Fibroblast of skin of back (primary cell): ENCODE results near the gene TNFSF13. TPM values are rescaled to one million over a fixed set of nuclear protein-coding genes. Genes with fewer than 3 reads are reported as not detected.

Source experiments
- DNase-seq: peaks from one replicate; pipeline ENCODE4 v3.0.0-alpha.2; 2013
- polyA plus RNA-seq, 2 experiments: library from polyadenylated mRNA; unstranded; fragments of 120-200 nt; gene quantifications; one replicate each; pipeline ENCODE4 v1.2.1, GENCODE V29; 2013; ENCODE audit not compliant: insufficient read length in 2 of 2

The TNFSF13 gene, protein sequence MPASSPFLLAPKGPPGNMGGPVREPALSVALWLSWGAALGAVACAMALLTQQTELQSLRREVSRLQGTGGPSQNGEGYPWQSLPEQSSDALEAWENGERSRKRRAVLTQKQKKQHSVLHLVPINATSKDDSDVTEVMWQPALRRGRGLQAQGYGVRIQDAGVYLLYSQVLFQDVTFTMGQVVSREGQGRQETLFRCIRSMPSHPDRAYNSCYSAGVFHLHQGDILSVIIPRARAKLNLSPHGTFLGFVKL
- 1.0 TPM for polyA plus RNA-seq (2013, experiment 1 of 2; ENCODE audit: insufficient read length)
- 2.0 TPM for polyA plus RNA-seq (2013, experiment 2 of 2; ENCODE audit: insufficient read length)

DNA sequence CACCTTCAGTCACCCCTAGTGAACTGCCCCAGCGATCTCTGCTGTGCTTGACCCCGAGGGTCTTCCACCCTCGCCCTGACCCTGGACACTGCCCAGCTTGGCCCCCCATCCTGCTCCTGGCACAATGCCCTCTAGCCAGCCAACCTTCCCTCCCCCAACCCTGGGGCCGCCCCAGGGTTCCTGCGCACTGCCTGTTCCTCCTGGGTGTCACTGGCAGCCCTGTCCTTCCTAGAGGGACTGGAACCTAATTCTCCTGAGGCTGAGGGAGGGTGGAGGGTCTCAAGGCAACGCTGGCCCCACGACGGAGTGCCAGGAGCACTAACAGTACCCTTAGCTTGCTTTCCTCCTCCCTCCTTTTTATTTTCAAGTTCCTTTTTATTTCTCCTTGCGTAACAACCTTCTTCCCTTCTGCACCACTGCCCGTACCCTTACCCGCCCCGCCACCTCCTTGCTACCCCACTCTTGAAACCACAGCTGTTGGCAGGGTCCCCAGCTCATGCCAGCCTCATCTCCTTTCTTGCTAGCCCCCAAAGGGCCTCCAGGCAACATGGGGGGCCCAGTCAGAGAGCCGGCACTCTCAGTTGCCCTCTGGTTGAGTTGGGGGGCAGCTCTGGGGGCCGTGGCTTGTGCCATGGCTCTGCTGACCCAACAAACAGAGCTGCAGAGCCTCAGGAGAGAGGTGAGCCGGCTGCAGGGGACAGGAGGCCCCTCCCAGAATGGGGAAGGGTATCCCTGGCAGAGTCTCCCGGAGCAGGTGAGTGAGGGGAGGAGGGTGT, at the start of gene TNFSF13:
Gene TNFSF13, plus strand, starts transcription at position 207 of the 776 bp plus-strand sequence. Its CDS starts 290 bp downstream, at position 497.
- no peak for DNase-seq

DNA sequence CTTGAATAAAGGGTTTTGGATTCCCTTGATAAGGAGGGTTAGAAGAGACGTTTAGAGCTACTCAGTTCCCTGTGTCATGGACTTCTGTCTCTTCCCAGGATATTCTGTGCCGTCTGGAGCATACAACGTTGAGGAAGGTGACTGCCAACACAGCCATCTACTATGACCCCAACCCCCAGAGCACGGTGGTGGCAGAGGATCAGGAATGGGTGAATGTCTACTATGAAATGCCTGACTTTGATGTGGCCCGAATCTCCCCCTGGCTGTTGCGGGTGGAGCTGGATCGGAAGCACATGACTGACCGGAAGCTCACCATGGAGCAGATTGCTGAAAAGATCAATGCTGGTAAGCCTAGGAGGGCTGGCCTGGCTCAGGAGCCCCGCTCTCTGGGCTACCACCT, 49.7 kb upstream of the TNFSF13 start:
- no peak for DNase-seq

DNA sequence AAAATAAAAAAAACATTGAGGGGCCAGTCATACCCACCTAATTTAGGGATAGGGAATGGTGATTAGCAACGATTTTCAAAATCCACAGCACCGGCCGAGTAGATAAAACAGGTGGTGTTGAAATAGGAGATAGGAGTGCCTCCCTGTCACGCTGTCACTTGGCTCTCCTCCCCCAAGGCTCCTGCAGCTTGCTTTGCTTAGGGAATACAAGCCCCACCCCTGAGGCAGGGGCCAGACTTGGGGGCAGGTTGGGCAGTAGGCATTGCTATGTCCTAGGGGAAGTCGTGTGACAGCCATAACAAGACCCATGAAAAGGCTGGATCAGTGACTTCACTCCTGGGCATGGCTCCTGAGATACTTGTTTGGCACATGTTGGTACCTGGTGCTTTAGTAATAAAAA, 48.6 kb upstream of the TNFSF13 start:
- DNase-seq, result no peak

DNA sequence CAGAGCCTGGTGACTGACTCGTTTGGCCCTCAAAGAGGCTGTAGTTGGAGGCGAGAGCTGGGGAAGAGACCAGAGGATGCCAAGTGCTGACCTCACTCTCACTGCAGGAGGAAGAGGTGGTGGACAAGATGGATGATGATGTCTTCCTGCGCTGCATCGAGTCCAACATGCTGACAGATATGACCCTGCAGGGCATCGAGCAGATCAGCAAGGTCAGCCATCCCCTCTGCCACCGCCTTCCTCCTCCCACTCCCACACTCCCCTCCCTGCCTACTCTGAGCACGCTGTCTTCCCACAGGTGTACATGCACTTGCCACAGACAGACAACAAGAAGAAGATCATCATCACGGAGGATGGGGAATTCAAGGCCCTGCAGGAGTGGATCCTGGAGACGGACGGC, 47.4 kb upstream of the TNFSF13 start:
- DNase-seq, result no peak

DNA sequence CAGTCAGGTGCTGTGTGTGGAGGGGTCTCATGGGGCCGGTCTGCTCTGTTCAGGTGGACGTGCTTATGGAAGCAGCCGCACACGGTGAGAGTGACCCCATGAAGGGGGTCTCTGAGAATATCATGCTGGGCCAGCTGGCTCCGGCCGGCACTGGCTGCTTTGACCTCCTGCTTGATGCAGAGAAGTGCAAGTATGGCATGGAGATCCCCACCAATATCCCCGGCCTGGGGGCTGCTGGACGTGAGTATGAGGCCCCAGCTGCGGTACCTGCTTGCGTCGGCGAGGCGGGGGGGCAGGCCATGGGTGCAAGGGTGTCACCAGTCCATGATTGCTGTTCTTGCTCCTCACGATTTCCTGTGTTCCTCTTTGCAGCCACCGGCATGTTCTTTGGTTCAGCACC, 46.4 kb upstream of the TNFSF13 start:
- no peak for DNase-seq

DNA sequence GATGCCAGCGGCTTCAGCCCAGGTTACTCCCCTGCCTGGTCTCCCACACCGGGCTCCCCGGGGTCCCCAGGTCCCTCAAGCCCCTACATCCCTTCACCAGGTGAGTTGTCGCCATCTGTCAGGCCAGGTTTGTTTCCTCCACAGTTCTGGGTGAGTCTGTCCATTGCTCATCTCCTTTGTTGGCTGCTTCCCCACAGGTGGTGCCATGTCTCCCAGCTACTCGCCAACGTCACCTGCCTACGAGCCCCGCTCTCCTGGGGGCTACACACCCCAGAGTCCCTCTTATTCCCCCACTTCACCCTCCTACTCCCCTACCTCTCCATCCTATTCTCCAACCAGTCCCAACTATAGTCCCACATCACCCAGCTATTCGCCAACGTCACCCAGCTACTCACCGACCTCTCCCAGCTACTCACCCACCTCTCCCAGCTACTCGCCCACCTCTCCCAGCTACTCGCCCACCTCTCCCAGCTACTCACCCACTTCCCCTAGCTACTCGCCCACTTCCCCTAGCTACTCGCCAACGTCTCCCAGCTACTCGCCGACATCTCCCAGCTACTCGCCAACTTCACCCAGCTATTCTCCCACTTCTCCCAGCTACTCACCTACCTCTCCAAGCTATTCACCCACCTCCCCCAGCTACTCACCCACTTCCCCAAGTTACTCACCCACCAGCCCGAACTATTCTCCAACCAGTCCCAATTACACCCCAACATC, 45.6 kb upstream of the TNFSF13 start:
- DNase-seq, result no peak

DNA sequence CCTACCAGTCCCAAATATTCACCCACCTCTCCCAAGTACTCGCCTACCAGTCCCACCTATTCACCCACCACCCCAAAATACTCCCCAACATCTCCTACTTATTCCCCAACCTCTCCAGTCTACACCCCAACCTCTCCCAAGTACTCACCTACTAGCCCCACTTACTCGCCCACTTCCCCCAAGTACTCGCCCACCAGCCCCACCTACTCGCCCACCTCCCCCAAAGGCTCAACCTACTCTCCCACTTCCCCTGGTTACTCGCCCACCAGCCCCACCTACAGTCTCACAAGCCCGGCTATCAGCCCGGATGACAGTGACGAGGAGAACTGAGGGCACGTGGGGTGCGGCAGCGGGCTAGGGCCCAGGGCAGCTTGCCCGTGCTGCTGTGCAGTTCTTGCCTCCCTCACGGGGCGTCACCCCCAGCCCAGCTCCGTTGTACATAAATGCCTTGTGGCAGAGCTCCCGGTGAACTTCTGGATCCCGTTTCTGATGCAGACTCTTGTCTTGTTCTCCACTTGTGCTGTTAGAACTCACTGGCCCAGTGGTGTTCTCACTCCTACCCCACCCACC, 44.6 kb upstream of the TNFSF13 start:
- no peak for DNase-seq

DNA sequence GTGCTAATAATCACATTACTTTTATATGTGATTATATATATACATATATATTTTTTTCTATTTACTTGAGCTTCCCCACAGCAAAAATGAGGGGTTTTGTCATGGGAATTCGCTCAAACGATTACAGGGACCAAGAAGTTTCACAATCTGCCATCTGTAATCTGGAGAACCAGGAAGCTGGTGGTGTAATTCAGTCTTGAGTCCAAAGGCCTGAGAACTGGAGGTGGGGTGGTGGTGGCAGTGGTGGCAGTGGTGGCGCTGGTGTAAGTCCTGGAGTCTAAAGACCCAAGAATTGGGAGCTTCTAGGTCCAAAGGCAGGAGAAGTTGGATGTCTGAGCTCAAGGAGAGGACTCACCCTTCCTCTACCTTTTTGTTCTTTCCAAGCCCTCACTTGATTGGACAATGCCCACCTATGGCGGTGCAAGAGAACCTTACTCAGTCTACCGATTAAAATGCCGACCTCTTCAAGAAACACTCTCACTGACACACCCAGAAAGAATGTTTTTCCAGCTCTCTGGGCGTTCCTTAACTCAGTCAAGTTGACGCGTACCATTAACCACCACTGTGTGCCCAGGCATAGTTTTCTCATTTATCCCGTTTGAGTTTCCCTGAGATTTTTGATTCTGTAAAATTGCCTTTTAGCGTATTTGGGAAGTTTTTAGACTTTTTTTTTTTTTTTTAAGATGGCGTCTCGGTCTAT, 42.5 kb upstream of the TNFSF13 start:
- DNase-seq, result peak; percentile 26

DNA sequence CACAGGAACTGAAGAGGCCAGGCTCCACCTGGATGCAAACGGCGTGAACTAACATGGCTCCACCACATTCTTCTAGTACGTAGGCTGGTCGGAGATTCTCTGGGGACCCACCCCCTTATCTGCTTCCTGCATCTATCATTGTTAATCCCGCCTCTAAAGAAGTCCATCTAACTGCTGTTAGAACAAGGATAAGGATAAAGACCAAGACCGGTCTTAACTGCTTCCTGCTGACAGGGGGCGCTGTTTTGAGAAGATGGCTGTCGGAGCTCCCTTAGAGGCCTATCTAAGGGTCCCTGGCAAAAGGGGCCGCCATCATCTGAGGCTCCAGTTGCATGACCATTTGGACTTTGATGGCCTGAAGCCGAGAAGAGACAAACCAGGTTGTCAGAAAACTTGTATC, 35.5 kb upstream of the TNFSF13 start:
- peak; percentile 11 for DNase-seq

DNA sequence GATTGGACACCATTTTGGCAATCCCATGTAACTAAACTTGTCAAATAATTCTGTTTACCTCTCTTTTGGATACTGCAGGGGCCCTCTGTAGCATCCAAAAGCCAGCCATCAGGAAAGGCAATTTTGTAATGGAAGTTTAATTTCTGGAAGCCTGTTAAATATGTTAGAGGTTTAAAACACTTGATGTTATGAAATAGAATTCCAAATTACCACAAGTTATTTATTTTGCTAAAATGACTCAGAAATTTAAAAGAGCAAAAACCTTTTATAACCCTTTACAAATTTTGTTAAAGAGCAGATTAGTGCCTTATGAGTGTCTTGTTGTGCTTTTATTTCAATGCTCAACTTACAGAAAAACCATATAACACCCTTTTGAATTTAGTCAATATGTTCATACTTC, 29.7 kb upstream of the TNFSF13 start:
- DNase-seq, result no peak

DNA sequence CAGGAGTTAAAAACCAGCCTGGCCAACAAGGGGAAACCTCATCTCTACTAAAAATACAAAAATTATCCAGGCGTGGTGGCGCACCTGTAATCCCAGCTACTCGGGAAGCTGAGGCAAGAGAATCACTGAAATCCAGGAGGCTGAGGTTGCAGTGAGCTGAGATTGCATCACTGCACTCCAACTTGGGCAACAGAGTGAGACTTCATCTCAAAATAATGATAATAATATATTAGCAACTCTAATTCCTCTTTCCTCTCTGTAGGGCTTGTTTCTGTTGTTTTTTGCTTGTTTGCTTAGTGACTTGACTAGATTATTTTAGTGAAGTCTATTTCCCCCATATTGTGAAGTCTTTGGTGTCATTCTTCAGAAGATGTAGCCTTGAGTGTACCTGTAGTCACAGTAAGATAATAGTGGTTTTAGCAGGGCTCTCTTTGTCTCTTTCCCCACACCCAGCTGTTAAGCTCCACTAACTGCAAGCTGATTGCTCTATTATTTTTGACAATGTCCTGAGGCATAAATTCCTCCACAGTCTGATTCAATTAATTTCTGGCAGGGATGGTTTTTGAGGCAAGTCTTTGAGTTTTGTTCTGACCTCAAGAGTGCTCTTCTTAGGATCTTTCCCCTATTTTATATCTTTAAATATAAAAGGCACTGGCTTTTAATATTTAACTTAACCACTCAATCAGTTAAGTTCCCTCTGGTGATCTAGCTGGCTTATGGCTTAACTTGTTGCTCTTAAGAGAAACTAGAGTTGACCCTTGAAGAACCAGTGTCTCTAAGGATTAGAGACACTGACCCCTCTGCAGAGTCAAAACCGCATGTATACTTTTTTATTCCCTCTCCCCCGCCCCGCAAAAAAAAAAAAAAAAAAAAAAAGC, 28.3 kb upstream of the TNFSF13 start:
- no peak for DNase-seq

DNA sequence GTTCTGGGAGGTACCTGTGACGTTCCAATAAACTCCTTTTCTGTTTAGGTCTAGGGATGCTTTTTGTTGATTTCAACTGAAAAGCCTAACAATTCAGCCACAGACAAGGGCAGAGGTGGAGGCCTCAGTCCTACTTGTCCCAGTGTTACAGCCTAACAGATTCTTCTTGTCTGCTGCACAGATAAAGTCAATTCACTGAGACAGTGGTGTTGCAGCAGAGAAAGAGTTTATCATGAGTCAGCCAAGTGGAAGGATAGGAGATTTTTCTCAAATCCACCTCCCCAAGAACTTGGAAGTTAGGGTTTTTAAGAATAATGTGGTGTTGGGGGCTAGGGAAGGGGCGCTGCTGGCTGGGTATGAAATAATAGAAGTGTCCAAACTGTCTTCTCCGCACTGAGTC, 20.5 kb upstream of the TNFSF13 start:
- DNase-seq, result no peak

DNA sequence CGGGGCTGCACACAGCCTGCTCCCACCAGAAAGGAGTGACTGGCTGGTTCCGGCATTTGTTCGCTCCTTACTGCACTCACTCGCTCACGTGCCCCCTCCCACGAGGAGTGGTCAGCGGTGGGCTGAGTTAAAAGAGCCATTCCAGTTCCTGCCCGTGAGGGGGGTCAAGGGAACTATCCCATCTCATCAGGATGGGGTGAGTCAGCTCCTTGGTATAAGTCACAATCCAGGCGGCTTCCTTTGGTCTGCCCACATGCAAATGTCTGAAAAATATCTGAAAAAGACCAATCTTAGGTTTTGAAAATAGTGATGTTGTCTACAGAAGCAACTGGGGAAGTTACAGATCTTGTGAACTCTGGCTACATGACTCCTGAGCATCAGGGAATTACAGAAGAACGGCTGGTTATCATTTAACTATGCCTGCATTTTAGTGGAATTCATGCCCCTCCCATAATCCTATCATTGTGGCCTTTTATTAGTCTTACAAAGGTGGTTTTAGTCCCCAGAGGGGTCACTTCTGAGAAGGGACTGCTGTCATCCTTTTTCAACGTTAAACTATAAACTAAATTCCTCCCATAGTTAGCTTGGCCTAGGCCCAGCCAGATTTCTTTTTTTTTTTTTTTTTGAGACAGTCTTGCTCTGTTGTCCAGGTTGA, 19.5 kb upstream of the TNFSF13 start:
- DNase-seq, result peak; percentile 29

DNA sequence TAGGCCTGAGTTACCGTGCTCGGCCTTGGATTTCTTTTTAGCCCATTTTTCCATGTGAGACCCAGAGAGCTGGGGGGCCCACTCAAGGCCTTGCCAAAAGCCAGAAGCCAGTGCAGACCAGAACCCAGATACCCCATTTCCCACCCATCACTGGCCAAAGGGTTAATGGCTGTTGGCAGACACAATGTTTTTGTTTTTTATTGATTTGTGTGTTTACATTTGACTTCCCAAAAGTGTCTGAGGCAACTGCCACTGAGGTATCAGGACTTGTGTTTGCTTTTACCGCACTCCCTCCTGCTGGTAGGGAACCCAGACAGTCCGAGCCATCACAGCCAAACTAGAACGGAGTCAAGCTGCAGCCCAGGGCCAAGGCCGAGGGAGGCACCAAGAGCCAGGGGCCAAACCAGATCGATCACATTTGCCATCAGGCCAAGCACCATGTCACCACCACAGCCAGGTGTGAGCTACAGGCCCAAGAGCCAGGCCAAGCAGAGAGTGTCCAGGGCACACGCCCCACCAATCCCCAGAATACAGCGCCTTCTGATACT, 17.4 kb upstream of the TNFSF13 start:
- no peak for DNase-seq

DNA sequence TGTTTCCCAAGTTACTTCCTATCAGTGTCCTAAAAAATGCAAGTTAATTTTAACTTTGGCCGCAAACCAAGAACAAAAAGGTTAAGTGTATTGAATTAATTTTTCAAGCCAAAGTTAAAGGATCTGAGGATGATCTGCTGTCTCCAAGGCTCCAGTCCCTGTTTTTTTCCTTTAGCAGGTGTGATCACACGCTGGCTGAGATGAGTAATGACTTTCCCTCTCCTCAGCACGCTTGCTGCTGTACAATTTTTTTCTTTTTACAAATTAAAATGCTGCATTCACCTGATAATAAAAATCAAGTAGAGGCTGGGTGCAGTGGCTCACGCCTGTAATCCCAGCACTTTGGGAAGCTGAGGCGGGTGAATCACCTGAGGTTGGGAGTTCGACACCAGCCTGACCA, 13.6 kb upstream of the TNFSF13 start:
- DNase-seq, result no peak

DNA sequence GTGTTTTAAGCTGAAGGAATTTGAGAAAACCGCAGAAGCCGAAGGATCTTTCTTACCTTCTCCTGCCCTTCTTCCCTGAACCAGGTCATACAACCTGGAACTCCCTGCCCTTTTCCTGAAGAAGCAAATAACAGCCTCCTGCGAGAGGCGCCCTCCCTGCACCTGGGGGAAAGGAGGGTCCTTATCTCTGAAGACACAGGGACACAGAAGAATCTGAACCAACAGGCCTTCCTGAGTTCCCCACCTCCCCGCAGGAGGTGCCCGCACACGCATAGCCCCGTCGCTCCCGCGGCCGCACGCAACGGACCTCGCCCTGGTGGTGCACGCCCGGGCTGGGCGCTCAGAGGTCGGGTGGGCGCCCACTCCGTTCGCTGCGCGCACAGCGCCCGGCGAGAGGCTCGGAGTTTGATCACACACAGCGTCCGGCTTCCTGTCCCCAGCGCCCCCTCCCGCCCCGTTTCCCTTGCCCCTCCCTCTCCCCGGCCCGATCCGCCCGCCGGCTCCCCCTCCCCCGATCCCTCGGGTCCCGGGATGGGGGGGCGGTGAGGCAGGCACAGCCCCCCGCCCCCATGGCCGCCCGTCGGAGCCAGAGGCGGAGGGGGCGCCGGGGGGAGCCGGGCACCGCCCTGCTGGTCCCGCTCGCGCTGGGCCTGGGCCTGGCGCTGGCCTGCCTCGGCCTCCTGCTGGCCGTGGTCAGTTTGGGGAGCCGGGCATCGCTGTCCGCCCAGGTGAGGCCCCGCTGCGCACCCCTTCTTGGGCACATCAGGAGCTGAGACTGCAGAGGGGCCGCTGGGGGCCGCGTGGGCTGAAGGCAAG, 9.8 kb upstream of the TNFSF13 start, which contains the start of gene TNFSF12:
Gene TNFSF12, plus strand, starts transcription at position 474 of the 816 bp plus-strand sequence. Its CDS starts 96 bp downstream, at position 570.
- peak; percentile 58 for DNase-seq

DNA sequence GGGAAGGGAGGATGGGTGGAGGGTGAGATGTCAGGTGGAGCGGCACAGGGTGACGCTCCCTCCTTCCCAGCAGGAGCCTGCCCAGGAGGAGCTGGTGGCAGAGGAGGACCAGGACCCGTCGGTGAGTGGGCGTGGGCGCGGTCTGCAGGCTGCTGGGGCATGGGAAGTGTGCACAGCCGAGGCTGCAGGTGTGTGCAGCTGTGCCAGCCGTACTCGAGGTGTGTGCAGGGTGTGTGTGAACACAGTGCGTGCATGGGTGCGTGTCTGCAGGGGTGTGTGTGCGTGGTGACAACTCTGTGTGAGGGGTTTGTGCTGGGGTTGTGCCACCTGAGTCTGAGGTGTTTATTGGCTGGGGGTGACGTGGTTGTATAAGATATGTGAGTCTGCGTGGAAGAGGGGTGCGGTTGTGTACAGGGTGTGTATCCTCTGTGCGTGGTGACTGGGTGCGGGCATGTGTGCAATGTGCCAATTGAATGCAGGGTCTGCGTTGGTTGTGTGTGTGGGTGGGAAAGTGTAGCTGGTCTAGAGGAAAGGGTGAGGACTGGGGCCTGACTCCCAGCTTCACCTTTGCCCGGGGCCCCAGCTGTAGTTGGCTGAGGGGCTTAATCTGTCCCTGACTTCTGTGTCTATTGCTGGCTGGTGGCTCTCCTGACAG, 9.0 kb upstream of the TNFSF13 start:
- no peak for DNase-seq

DNA sequence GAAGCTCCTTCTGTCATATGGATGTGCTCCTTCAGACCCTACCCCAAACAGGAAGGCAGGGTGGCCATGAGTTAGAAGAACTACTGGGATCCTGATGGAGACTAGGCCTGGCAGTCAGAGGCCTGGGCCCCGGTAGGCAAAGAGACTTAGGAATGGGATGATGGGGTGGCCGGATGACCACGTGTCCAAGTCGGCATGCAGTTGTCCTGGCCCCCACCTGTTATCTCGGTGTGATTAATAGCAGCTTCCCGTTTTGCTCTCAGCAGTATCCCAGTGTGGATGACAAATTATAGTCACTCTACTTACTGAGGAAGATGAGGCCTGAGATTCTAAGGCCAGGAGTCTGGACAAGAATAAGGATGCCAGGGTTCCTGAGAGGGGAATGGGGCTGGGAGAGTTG, 8.2 kb upstream of the TNFSF13 start:
- DNase-seq, result no peak

DNA sequence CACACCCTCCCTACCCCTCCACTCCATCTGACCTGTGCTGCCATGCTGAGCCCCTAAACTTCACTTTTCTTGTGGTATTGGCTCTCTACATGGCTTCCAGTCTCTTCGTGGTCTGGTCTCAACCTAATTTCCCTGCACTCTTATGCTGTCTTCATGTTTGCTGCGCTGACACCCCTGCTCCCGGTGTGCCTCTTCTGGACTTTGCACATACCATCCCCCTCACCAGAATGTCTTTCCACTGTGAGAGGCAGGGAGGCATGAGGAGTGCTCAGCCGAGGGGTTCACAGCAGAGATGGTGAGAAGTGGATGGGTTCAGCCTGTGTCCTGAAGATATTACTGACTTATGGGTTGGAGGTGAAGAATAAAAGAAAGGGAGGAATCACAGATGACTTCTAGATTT, 7.2 kb upstream of the TNFSF13 start:
- no peak for DNase-seq
